Measurements from ENCODE around the gene JAKMIP1.

DNA sequence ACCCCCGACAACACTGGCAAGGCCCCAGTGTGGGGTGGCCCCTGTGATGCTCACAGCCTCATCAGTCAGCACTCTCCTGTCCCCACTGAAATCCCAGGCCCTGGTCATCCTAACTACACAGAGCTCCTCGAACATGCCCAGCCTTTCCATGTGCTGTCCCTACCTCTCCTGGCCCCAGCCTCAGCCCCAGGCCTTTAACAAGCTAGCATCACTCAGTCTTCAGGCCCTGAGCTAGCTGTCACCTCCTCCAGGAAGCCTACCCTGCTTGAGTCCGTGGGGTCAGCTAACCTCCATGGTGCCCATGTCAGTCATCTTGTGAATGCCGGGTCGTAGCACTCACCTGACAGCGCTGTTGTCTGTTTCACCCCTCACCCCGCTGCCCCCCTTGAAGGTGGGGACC lies 156.5 kb downstream of the JAKMIP1 start:
- TF ChIP-seq YY1 (IDR thresholded peaks at IDR 0.05; ENCODE audit: insufficient read depth, insufficient read length) (no peak), ZNF274 (IDR thresholded peaks at IDR 0.05; ENCODE audit: low read depth, low read length) (no peak), SUZ12 (IDR thresholded peaks at IDR 0.05; ENCODE audit: extremely low read depth, insufficient read depth, insufficient read length) (no peak)

Data from NT2/D1 (cell line).